ENCODE measurements around the gene MON2.

DNA sequence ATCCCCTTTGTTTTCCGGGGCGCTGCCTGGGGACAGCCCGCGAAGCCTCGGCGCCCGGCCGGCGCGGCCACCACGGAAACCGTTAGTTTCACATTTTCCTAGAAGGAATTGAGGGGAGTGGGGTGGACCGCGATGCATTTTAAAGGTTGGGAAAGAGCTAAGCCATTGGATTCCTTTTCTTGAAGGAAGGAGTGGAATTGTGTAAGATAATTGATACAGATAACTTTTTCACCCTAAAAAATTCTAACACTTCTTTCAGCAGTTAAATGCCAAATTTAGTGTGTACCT lies 137.1 kb downstream of the MON2 start:
- TF ChIP-seq TAF1 (IDR thresholded peaks at IDR 0.05; ENCODE audit: borderline replicate concordance, insufficient read depth, low read length) = no peak
- peak; percentile 12; the same call in 1 of the 2 replicates for TF ChIP-seq POLR2AphosphoS5 (IDR thresholded peaks at IDR 0.05; ENCODE audit: low read depth, low read length)
- no peak for TF ChIP-seq FOXP2 (optimal IDR thresholded peaks at IDR 0.05; ENCODE audit: borderline replicate concordance, extremely low read depth, extremely low read length, insufficient read depth)

Measured in PFSK-1 (cell line).